Stimulated activated naive CD8-positive, alpha-beta T cell treated with anti-CD3 and anti-CD28 coated beads, Interleukin-15, Interleukin-2, amounts not matched to agents 100 ng/mL and 50 ng/mL, for 24 hours (primary cell): Measurements from ENCODE around the gene EEF1G.

ENCODE experiments used
- H3K27ac Mint-ChIP-seq: one replicate; pipeline ENCODE4 v1.8.0; 2021; ENCODE audit warnings: mild to moderate bottlenecking, mixed read lengths
- H3K27me3 Mint-ChIP-seq: one replicate; pipeline ENCODE4 v1.8.0; 2021; ENCODE audit warnings: mixed read lengths
- H3K36me3 Mint-ChIP-seq: one replicate; pipeline ENCODE4 v1.8.0; 2021; ENCODE audit warnings: low read depth, mixed read lengths
- H3K4me1 Mint-ChIP-seq: one replicate; pipeline ENCODE4 v1.8.0; 2021; ENCODE audit warnings: low read depth, mixed read lengths
- H3K4me3 Mint-ChIP-seq: one replicate; pipeline ENCODE4 v1.8.0; 2021; ENCODE audit warnings: mild to moderate bottlenecking, mixed read lengths
- H3K9me3 Mint-ChIP-seq: one replicate; pipeline ENCODE4 v1.8.0; 2021; ENCODE audit warnings: mixed read lengths

EEF1G gene

GRCh38 chr11:62610403-62610802, 36.7 kb upstream of the EEF1G start:
- Mint-ChIP-seq H3K9me3 (no peaks in the 10 kb centered on the region), H3K4me1 (peaks cover 53% of the 10 kb centered on the region), H3K27me3 (no peaks in the 10 kb centered on the region), H3K4me3 (peak overlapping the region; percentile 95), H3K27ac (peak overlapping the region; percentile 59), H3K36me3 (peaks cover 46% of the 10 kb centered on the region)

- Mint-ChIP-seq H3K4me1 (peaks cover 42% of the 10 kb centered on the region), H3K9me3 (no peaks in the 10 kb centered on the region), H3K4me3 (no peak overlapping the region), H3K36me3 (peaks cover 51% of the 10 kb centered on the region), H3K27me3 (no peaks in the 10 kb centered on the region), H3K27ac (peak overlapping the region; percentile 45)
These were observed 35.1 kb upstream of the EEF1G start for GRCh38 chr11:62608776-62609175.

GRCh38 chr11:62607714-62608113, 34.0 kb upstream of the EEF1G start:
- peaks cover 51% of the 10 kb centered on the region for H3K4me1 Mint-ChIP-seq
- no peaks in the 10 kb centered on the region for H3K27me3 Mint-ChIP-seq
- H3K4me3 Mint-ChIP-seq, result no peak overlapping the region
- no peak overlapping the region for H3K27ac Mint-ChIP-seq
- H3K36me3 Mint-ChIP-seq, result peaks cover 61% of the 10 kb centered on the region
- H3K9me3 Mint-ChIP-seq, result no peaks in the 10 kb centered on the region

- Mint-ChIP-seq H3K4me3 (no peak overlapping the region), H3K4me1 (peaks cover 47% of the 10 kb centered on the region), H3K27ac (no peak overlapping the region), H3K36me3 (peaks cover 67% of the 10 kb centered on the region), H3K27me3 (no peaks in the 10 kb centered on the region), H3K9me3 (no peaks in the 10 kb centered on the region)
These were observed 32.2 kb upstream of the EEF1G start for GRCh38 chr11:62605902-62606301.

- H3K4me3 Mint-ChIP-seq, result no peak overlapping the region
- H3K4me1 Mint-ChIP-seq, result peaks cover 44% of the 10 kb centered on the region
- no peaks in the 10 kb centered on the region for H3K9me3 Mint-ChIP-seq
- peaks cover 67% of the 10 kb centered on the region for H3K36me3 Mint-ChIP-seq
- H3K27me3 Mint-ChIP-seq, result no peaks in the 10 kb centered on the region
- H3K27ac Mint-ChIP-seq, result no peak overlapping the region
These were observed 31.8 kb upstream of the EEF1G start for GRCh38 chr11:62605467-62605866.

GRCh38 chr11:62604460-62605120, 30.9 kb upstream of the EEF1G start:
- Mint-ChIP-seq H3K27me3 (no peaks in the 10 kb centered on the region), H3K36me3 (peaks cover 67% of the 10 kb centered on the region), H3K9me3 (no peaks in the 10 kb centered on the region), H3K4me1 (peaks cover 44% of the 10 kb centered on the region), H3K27ac (no peak overlapping the region), H3K4me3 (no peak overlapping the region)

- Mint-ChIP-seq H3K4me3 (no peak overlapping the region), H3K4me1 (peaks cover 47% of the 10 kb centered on the region), H3K36me3 (peaks cover 69% of the 10 kb centered on the region), H3K27me3 (no peaks in the 10 kb centered on the region), H3K27ac (no peak overlapping the region), H3K9me3 (no peaks in the 10 kb centered on the region)
These were observed 30.1 kb upstream of the EEF1G start for GRCh38 chr11:62603776-62604299.

- peaks cover 49% of the 10 kb centered on the region for H3K4me1 Mint-ChIP-seq
- H3K36me3 Mint-ChIP-seq, result peaks cover 72% of the 10 kb centered on the region
- H3K4me3 Mint-ChIP-seq, result peak overlapping the region; percentile 50
- peak overlapping the region; percentile 12 for H3K27ac Mint-ChIP-seq
- no peaks in the 10 kb centered on the region for H3K27me3 Mint-ChIP-seq
- no peaks in the 10 kb centered on the region for H3K9me3 Mint-ChIP-seq
These were observed 29.3 kb upstream of the EEF1G start for GRCh38 chr11:62603072-62603408.

- Mint-ChIP-seq H3K27ac (peak overlapping the region; percentile 93), H3K9me3 (no peaks in the 10 kb centered on the region), H3K4me3 (peak overlapping the region; percentile 99), H3K4me1 (peaks cover 48% of the 10 kb centered on the region), H3K27me3 (no peaks in the 10 kb centered on the region), H3K36me3 (peaks cover 72% of the 10 kb centered on the region)
These were observed 28.7 kb upstream of the EEF1G start for GRCh38 chr11:62602141-62603071.

GRCh38 chr11:62601372-62602140, 27.9 kb upstream of the EEF1G start, which contains the start of gene MTA2:
Gene MTA2 (minus strand): TSS chr11:62601865. CDS start chr11:62601450, 415 bp downstream.
- peak within 1 kb of the TSS; percentile 93 for H3K27ac Mint-ChIP-seq
- peak within 1 kb of the TSS; percentile 99 for H3K4me3 Mint-ChIP-seq
- H3K9me3 Mint-ChIP-seq, result no peaks in the 10 kb centered on the region
- H3K4me1 Mint-ChIP-seq, result peaks cover 50% of the 10 kb centered on the region
- H3K27me3 Mint-ChIP-seq, result no peaks in the 10 kb centered on the region
- peaks cover 75% of the 10 kb centered on the region for H3K36me3 Mint-ChIP-seq

GRCh38 chr11:62601122-62601371, 27.4 kb upstream of the EEF1G start:
- Mint-ChIP-seq H3K27me3 (no peaks in the 10 kb centered on the region), H3K36me3 (peaks cover 76% of the 10 kb centered on the region), H3K9me3 (no peaks in the 10 kb centered on the region), H3K4me3 (peak overlapping the region; percentile 99), H3K4me1 (peaks cover 50% of the 10 kb centered on the region), H3K27ac (peak overlapping the region; percentile 93)

GRCh38 chr11:62600367-62601121, 26.9 kb upstream of the EEF1G start:
- H3K9me3 Mint-ChIP-seq, result no peaks in the 10 kb centered on the region
- H3K4me1 Mint-ChIP-seq, result peaks cover 50% of the 10 kb centered on the region
- peak overlapping the region; percentile 99 for H3K4me3 Mint-ChIP-seq
- no peaks in the 10 kb centered on the region for H3K27me3 Mint-ChIP-seq
- H3K36me3 Mint-ChIP-seq, result peaks cover 77% of the 10 kb centered on the region
- peak overlapping the region; percentile 93 for H3K27ac Mint-ChIP-seq

- peaks cover 52% of the 10 kb centered on the region for H3K4me1 Mint-ChIP-seq
- peak overlapping the region; percentile 99 for H3K4me3 Mint-ChIP-seq
- H3K27ac Mint-ChIP-seq, result peak overlapping the region; percentile 93
- peaks cover 78% of the 10 kb centered on the region for H3K36me3 Mint-ChIP-seq
- no peaks in the 10 kb centered on the region for H3K9me3 Mint-ChIP-seq
- no peaks in the 10 kb centered on the region for H3K27me3 Mint-ChIP-seq
These were observed 26.2 kb upstream of the EEF1G start for GRCh38 chr11:62599901-62600300.

GRCh38 chr11:62599069-62599696, 25.5 kb upstream of the EEF1G start:
- peaks cover 59% of the 10 kb centered on the region for H3K4me1 Mint-ChIP-seq

More at GRCh38 chr11:62599069-62599696, 25.5 kb upstream of the EEF1G start:
- Mint-ChIP-seq H3K27ac (peak overlapping the region; percentile 93), H3K4me3 (peak overlapping the region; percentile 99), H3K36me3 (peaks cover 84% of the 10 kb centered on the region), H3K27me3 (no peaks in the 10 kb centered on the region), H3K9me3 (no peaks in the 10 kb centered on the region)
